Measurements from ENCODE around the gene SLC35E2B.
"Not testable (repeated sequence)": the region's sequence is repeated elsewhere in the genome, so short reads cannot be mapped to it uniquely, and the experiment has no call there.

The SLC35E2B gene

DNA sequence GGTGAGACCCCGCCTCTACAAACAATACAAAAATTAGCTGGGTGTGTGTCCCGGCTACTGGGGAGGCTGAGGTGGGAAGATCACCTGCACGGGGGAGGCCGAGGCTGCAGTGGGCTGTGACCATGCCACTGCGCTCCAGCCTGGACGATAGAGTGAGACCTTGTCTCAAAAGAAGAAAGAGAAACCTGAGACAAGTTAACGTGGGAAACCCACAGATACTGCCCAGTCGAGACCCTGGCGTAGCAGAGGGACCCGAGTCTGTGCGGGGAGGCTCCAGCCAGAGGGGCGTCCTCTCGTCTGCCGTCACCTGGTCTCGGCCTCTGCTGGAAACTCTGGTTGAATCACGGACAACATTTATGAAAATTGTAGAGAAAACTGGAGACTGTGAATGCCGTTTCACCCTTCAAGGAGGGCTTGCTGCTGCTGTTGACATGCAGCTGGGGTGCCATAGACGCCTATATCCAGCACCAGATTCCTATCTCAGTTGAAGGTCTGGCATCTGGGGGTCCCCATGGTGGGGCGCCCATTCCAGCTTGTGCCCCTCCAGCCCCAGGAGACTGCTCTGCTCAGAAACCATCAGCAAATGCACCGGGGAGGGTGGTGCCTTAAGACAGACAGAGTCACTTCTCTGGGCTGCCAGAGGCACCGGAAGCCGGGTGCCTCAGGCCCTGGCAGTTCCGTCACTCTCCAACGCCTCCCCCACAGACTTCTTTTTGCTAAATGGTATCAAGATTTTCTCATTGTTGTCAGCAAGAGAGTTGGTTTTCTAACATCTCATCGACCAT is 20.2 kb downstream of the SLC35E2B start:
- no peak for DNase-seq

DNA sequence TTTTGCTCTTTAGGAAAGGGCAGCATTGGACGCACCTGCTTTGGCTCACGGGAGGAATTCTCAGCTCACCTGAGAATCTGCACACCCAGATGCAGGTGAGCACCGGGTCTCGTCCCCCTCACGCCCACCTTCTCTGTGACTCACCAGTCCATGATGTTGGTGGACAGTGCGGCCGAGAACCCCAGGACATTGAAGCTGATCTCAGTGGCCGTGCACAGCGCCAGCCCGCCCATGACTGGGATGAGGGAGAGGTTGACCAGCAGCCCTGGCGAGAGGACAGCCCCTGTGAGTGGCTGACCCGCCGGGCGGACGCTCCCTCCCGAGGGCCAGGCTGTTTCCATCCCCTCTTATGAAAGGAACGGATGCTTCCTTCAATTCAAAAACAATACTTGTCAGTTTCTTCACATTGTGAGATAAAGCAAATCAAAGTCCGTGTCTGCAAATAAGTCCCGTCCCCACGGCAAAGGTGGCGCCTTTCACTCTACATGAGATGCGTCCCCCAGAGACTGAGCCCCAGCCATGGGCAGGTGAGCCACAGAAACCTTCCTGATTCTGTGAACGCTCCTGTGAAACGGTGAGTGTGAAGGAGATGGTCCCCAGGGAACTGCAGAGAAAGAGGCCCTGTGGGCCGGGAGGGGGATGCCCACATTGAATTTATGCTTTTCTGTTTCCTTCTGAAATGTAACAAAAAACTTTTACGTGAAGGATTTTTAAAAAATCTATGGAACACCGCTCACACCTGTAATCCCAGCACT is 21.1 kb downstream of the SLC35E2B start:
- no peak for DNase-seq

DNA sequence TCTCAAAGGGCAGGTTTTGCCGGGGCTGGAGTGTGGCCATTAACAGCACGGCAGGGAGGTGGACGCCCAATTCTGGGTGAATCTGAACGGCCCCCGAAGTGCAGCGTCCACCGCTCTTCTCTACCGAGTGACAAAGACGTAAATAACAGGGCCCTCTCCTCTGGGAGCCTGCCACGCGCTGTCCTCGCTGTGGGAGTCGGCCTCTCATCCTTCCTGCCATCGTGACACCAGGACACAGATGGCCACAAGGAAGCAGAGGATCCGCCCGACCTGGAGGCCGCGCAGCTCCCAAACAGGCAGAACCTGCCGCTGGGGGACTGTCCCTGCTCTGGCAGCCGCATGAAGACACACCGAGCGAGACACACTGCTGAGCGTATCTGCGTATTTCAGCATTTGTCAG is 21.7 kb downstream of the SLC35E2B start:
- DNase-seq, result no peak

DNA sequence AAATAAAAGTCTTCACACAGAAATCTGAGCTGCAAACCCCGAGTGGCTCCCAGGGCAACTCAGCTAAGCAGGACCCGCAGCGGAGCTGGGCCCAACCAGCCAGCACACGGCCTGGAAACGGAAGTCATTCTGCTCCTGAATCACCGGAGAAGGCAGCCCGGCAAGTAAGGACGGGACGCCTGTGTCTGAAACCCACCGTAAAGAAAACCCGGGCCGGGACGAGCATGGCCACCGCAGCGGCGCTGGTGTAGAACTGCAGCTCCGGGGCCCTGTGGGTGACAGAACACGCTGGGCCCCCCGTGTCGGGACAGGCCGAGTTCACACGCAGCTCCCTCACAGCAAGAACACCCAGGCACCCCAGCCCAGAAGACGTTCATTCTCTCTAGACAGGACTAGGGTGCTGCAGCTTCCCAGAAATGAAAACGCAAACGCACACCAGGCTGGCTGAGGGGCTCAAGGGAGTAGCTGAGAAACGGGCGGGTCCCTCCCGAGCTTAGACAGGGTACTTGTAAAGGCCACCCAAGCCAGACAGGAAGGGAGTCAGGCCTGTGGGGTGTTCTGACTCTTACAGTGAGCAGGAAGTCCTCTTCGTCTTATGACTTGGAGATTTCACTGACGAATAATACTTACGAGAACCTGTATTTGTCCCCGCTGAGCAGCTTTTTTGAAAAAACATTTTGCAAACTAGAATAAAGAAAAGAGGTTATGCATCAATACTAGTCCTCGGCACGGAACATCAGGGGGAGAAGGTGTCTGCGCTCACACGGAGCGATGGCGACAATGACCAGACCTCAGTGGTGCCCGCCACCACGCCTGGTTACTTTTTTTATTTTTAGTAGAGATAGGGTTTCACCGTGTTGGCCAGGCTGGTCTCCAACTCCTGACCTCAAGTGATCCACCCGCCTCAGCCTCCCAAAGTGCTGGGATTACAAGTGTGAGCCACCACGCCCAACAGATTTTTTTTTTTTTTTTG is 22.8 kb downstream of the SLC35E2B start:
- DNase-seq, result no peak

DNA sequence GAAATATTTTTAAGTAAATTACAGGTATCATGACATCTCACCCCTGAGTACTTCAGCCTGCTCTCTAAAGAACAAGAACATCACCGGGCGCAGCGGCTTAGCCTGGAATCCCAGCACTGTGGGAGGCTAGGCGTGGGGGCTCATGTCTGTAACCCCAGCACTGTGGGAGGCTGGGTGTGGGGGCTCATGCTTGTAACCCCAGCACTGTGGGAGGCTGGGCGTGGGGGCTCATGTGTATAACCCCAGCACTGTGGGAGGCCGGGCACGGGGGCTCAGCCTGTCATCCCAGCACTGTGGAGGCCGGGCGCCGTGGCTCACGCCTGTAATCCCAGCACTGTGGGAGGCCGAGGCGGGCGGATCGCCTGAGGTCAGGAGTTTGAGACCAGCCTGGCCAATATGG is 26.1 kb downstream of the SLC35E2B start:
- no peak for DNase-seq

DNA sequence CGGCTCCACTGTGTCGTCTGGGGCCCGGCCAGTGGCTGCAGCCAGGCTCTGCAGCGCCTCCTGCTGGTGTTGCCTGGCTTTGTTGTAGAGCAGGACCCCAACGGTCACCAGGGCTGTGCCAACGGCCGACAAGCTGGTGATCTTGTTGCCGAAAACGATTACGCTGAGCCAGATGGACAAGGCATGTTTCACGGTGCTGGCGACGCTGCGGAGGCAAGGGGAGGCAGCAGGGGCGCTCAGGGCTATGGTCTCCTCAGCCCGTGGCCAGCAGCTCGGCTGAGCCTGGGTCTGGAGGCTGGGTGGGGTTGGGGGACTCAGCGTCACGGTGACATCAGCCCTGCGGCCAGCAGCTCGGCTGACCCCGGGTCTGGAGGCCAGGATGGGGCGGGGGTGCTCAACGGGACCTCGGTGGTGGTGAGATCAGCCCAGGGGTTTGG is 26.8 kb downstream of the SLC35E2B start:
- DNase-seq, result peak; percentile 18

DNA sequence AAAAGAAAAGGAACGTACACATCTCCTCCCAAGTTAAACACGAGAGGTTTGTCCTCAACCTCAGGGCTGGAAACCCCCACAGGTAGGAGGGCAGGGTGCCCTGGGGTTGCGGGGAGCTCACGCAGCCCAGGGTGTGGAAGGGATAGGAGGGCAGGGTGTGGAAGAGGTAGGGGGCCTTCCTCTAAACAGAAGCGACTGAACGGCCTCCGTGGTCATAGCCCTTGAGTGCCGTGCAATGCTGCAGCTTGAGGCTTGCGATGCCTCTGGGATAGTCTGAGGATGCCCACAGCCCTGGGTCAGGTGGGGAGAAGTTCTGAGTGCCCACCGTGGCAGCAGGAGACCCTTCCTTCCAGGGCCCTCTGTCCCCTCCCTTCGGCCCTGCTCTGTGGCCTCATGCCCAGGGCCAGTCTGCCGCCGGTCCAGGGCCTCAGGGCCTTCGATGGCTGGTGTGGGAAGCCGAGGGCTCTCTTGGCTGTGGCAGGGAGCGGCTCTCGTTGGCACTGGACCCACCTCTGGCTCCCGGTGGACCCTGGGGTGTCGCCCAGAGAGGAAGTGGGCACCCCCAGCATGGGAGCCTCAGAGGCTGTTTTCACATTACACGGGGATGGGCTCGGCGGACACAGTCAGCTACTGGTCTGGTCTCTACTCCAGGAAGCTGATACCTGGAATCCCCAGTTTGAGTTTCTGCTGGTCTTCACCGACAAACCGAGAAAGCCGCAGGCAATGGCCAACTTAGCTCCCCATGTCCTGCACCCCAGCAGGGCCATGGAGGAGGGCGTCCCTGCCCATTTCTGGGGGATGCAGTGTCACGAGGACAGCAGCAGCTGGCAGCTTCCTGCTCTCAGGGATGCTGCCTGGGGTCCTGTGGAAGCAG is 27.4 kb downstream of the SLC35E2B start:
- DNase-seq, result no peak

DNA sequence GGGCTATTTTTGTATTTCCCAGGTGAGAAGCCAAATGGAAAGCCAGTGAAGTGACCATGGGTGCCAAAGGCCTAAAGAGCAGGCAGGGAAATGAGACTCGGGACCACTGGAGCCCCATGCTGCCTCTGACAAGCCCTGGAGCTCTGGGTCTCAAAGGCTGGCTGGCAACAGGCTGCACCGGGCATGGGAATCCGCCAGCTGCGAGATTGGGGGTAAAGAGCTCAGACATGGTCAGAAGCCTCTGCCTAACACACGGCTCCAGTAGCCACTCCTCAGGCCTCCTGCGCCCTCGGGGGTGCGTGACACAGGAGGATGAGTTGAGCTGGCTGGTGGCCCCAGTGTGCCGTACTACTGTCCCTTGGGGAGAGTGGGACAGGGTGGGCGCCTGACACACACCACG is 28.3 kb downstream of the SLC35E2B start:
- DNase-seq, result not testable (repeated sequence)

DNA sequence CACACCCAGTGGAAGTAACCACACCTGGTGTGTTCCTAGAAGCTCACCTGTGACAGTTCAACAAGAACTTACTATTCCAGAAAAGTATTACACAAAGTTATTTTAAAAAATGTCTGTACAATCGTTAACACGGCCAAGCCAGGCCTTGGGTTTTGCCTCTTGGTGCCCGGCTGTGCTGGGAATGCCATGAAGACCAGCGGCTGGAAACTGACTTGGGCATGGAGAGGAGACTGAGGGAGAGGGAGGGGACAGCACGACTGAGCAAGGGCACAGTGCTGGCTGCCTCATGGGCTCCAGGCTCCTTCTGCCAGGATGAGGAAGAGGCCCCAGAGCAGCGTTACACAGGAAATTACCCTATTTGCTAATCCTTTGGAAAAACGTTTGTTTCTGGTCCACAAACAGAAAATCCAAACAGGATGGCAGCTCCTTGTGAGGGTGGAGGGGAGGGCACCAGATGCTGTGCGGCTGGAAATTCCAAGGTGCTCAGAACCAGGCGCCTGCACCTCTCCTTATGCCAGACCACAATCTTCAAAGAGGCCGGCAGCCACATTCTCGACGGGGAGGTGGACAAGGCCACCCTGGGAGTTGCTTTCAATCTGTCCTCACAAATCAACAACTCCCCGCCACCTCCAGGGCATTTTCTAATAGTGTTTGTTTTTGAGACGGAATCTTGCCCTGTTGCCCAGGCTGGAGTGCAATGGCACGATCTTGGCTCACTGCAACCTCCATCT is 29.6 kb downstream of the SLC35E2B start:
- DNase-seq, result not testable (repeated sequence)

DNA sequence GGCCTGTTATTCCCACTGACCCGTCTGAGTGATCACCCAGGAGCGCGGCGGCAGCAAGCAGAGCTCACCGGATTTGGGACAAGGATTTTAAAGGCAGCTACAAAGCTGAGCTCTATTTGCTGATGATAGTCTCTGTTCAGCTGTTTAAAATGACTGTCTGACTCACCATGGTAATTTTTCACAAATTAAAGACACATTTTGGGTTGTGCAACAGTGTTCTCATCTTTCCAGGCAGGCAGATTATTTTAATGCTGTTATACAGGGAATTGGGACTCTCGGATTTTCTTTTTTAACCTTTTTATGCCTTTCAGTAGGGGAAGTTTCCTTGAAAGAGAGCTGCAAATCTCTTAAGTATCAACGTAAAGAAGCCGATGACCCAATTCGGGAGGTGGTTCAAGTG is 30.2 kb downstream of the SLC35E2B start:
- DNase-seq, result not testable (repeated sequence)

DNA sequence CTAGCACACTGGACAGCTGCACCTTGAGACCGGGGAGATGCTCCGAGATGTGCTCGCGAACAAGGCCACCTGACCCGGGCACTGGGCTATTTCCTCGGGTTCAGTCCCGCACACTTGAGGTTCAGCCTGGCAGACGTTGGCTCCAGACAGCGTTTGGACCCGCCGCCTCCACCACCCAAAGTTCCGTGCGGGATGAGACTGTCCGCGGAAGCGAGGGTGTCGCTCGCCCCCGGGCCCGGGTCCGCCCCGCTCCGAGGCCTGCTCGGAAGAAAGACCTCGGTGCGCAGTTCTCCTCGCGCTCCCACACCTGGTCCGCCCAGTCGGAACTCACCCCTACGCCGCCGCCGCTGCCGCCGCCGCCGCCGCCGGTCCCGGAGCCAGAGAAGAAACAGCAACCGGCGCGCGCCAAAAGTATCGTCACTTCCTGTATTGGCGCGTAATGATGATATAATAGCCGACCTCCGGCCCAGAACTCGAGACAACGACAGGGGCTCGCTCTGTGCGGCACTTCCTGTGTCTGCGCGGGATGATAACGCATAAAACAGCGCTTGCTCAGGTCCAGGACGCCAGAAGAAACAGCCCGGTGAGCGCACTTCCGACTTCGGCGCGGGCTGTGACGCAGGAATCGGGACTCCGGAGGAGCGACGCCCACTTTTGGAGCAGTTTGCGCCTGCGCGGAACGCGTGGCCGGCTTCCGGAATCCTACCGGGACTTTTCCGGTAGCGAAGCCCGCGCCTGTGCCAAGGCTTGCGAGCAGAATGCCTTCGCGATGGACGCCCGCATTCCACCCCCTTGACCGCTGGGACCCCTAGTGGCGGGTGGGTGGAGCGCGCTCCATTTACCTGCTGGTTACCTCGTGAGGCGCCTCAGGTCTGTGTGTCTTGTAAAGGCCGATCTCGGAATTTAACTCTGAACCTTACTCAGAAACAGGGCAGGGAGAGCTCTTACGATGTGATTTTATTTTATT is 33.7 kb downstream of the SLC35E2B start, which contains the start of gene CDK11B:
Gene CDK11B (minus strand): TSS at position 422 of the 967 bp plus-strand sequence. CDS start 1,519 bp downstream, outside the sequence.
- peak; percentile 97 for DNase-seq

DNA sequence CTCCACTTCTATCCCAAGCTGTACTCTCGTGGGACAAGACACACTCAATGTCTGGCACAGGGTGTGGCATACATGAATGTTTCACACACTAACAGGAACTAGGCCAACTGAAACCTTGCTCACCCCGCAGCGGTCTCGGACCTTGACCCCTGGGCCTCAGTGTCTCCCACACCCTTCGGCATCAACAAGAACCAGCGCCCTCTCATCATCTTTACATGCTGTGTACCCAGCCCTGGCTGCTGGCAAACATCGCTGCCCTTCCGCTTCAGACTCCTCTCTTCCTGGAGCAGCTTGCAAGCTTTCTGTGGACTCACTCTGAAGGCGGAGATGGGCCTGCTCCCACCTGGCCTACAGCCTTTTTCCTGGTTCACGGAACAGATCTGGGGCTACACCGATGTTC is 44.3 kb downstream of the SLC35E2B start:
- DNase-seq, result not testable (repeated sequence)

DNA sequence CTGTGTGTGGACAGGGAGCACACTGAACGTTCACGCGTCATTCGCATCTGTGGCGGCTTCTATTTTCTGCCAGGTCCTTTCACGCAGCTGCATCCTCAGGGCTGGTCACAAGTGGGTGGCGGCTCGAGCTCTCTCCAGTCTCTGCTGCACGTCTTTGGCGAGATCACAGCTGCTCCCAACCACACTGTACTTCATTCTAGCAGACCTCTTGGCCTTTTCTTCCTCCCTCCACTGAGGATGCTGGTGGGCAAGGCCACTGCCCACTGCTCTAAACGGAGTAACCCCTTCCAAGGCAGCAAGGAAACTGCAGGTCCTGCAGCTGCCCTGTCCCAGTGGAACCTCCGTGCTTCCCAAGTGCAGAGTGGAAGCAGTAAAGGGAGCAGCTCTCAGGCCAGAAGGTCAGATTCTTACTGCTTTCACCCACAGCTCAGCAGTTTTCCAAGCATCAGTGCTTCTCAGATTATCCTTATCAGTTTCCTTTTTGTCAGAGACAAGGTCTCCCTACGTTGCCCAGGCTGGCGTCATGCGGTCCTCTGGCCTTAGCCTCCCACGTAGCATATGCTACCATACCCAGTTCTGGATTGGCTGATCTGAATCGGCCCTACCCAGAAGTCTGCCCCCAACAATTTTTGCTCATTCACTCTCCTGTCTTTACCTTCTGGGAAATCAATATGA is 44.9 kb downstream of the SLC35E2B start:
- DNase-seq, result not testable (repeated sequence)

DNA sequence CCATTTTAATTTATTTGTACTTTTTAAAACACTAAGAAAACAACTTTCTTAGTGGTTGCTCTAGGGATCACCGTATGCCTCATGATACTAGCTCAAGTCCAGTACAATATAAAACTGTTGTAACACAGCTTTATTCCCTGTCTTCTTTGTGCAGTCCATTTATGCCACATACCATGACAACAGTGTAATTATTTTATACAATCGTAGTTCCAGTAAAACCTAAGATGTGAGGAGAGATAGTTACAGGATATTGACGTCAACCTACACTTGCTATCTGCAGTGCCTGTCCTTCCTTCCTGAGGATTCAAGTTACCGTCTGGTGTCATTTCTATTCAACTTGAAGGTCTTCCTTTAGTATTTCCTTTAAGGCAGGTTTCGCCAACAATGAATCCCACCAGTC is 46.3 kb downstream of the SLC35E2B start:
- DNase-seq, result not testable (repeated sequence)

DNA sequence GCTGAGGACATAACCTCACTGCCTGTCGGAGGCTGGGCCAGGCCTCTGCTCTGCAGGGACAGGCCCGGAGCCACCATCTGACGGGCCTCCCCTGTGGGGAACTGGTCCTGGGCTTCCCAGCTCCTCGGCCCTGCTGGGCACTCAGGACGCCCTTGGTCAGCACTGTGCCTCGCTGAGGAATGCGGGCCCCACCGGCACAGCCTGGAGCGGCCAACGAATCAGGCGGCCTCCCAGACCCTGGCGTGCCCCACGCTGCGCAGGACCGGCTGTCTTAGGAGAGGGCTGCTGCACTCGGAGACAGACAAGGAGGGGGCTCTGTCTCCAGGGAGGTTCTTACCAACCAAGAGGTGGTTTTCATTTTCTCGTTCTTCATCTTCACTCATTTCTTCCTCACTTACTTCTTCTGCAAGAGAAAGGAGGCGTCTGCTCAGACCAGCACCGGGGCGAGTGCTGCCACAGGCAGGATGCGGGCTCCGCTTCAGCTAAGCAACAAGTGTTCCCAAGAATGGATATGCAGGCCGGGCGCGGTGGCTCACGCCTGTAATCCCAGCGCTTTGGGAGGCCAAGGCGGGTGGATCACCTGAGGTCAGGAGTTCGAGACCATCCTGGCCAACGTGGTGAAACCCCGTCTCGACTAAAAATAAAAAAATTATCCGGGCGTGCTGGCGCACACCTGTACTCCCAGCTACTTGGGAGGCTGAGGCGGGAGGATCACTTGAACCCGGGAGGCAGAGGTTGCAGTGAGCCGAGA is 51.7 kb downstream of the SLC35E2B start:
- DNase-seq, result not testable (repeated sequence)

DNA sequence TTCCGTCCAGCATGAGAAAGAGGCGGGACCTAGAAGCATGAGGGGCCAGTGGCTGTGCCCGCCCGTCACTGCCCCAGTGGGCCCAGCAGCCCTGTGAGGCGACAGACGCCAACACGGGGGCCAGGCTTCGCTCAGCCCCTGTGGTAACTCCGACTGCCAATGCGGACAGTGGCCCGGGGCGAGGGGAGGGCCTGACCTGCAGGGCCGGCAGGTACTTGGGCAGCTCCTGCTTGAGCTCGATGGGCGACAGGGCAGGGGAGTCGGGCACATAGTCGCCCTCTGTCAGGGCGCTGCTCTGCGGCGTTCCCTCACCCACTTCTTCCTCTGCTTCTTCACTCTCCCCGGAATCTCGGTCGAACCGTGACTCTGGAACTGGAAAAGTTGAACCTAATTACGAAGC is 52.5 kb downstream of the SLC35E2B start:
- DNase-seq, result not testable (repeated sequence)

DNA sequence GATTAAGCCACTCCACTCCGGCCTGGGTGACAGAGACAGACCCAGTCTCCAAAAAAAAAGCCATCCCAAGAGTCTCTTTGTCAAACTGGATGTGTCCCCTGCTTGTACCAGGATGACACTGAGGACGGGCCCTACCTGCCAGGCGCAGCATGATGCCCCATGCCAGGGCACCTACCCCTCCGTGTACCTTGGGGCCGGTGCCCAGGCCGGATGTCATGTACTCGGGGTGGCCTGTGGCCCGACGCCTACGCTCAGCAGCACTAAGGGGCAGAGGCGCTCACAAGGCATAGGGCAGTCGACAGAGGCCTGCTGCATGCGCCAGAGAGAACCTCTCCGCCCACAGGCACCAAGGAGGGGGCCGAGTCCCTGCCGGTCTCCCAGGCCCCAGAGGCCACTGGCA is 53.2 kb downstream of the SLC35E2B start:
- DNase-seq, result not testable (repeated sequence)

DNA sequence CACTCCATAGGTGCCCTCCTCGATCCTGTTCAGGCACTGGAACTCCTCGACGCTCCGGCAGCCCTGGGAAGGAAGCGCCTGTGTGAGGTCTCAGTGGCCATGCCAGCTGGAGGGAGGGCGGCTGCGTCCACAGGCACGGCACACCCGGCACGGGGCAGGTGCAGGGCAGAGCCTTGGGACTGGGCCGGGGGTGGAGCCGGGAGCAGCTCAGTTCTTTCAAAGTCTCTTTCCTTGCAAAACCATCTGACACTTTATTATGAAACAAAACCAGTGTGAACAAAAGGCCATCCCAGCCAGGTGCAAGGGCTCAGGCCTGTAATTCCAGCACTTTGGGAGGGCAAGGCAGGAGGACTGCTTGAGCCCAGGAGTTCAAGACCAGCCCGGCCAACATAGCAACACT is 54.1 kb downstream of the SLC35E2B start:
- not testable (repeated sequence) for DNase-seq
